HPDE6-E6E7 (cell line): ENCODE measurements around the gene KCNK2.

Source experiments
- DNase-seq: peaks from one replicate; pipeline ENCODE4 v3.0.0; 2011; ENCODE audit warnings: missing footprints; ENCODE audit errors: extremely low spot score

The KCNK2 gene

GRCh38 chr1:215082532-215083382 lies at the start of gene KCNK2:
KCNK2 (plus strand) TSS chr1:215082737; CDS start chr1:215083386, 649 bp downstream.
- DNase-seq: no peak

- DNase-seq: no peak
Observed at GRCh38 chr1:215032911-215033526, 49.5 kb upstream of the KCNK2 start.

- no peak for DNase-seq
Observed at GRCh38 chr1:215040190-215040589, 42.3 kb upstream of the KCNK2 start.

- DNase-seq: no peak
Observed at GRCh38 chr1:215043401-215043800, 39.1 kb upstream of the KCNK2 start.

GRCh38 chr1:215044151-215044550 lies 38.4 kb upstream of the KCNK2 start:
- DNase-seq: no peak

GRCh38 chr1:215045698-215046308 lies 36.7 kb upstream of the KCNK2 start:
- no peak for DNase-seq

DNA sequence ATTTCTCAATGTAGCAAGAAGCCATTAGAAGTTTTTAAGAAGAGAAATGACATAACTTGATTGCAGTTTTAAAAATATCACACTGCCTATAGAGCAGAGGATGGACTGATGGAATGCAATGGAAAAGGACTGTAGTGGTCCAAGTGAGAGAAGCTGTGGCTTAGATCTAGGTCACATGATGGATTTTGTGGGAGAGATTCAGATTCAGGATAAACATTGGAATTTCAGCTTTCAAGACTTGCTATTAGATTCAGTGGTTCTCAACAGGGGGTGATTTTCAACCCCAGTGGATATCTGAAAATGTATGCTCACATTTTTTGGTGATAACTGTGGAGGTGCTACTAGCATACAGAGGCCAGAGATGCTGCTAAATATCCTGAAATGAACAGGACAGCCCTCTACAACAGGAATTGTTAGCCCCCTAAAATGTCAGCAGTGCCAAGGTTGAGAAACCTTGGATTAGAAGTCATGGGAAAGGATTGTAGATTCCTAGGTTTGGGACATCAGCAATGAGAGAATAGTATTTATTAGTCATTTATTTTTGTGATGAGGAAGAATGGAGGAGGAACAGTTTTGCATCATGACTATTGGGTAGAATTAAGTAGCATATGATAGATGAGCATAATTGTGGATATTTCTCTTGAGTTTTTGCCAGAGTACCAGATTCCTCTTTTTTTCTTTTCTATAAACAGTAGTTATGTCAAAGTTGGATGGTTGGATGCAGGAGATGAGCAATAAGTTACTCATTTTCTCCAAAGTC lies 30.1 kb upstream of the KCNK2 start:
- no peak for DNase-seq

- no peak for DNase-seq
Observed at GRCh38 chr1:215054266-215054665, 28.3 kb upstream of the KCNK2 start.

GRCh38 chr1:215055281-215055935 lies 27.1 kb upstream of the KCNK2 start:
- no peak for DNase-seq

DNA sequence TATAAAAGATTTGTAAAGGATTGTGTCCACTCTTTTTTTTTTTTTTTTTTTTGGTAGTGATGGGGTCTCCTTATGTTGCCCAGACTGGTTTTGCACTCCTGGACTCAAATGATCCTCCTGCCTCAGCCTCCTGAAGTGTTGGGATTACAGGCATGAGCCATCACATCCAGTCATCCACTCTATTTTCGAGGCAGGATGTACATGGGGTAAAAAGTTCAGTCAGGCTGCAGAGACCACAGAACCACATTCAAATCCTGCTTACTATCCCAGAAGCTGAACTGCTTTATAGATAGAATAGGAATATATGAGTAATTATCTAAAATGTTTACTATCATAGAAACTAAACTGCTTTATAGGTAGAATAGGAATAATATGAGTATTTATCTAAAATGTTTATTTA lies 26.0 kb upstream of the KCNK2 start:
- DNase-seq: no peak

DNA sequence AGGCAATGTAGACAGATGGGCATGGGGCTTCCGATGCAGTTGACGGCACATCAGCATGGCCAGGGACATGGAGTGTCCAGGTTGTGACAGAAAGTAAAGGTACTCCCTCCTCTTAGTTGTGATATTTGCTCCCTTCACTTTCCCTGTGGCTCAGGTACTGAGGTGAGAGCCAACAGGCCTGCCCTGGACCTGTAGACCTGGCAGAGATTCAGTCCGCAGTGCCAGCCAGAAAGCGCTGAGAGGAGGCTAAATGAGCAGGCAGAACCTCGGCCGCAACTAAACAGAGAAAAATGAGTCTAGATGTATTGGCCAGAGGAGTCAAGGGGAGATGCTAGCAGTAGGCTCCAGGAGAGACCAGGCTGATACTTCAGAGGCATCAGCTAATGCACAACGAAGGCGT lies 22.6 kb upstream of the KCNK2 start:
- no peak for DNase-seq

GRCh38 chr1:215064327-215064726 lies 18.2 kb upstream of the KCNK2 start:
- DNase-seq: no peak

GRCh38 chr1:215071078-215071477 lies 11.5 kb upstream of the KCNK2 start:
- no peak for DNase-seq

- DNase-seq: no peak
Observed at GRCh38 chr1:215076322-215076721, 6.2 kb upstream of the KCNK2 start.

DNA sequence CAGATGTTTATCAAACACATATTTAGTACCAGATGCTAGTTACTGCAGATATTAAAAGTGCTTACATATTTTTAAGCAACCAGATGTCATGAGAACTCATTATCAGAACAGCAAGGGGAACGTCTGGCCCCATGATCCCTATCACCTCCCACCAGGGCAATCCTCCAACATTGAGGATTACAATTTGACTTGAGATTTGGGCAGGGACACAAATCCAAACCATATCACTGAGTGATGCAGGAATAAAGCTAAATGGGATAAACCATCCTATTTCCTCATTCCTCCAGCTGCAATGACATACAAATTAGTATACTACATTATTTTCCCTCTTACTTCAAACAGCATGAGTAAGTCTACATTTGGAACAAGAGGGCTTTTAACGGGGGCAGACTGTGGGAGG lies 3.1 kb upstream of the KCNK2 start:
- no peak for DNase-seq

DNA sequence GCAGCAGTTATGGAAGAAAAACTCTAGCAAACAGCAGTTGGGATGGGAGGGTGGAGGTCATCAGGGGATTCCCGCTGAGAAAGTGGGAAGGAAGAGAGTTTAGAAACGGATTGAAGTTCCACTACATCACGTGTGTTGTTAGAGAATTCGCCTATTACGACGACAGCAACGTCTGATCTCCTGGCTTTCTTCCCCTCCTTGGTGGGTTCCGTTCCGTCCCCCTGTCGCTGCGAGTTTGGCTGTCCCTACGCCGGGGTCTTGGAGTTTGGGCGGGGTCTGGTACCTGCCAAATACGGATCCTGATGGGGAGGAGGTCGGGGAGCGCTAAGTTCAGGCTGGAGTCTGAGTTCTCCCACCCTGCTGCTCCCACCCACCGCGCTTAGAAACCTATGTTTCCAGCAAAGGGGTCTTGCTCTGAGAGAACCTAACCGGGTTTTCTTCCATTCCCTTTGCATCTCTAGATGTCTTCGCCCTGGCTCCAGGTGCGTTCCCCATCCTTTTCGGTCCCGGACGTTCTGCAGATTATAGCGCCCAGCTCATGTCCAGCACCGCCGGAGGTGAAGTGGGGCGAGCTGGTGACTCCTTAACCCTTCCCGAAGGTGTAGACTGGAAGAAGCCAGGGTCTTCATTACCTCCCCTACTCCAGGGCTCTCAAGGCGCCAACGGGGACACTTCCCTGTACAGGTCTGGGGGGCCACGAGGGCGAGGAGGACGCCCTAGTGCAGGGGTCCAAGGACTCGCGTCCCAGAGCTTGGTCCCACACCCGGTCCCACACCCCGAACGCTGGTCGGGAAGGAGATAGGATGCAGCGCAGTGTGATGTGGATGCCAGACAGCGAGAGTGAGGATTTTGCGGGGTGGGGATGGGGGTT lies 641 bp upstream of the KCNK2 start:
- no peak for DNase-seq

DNA sequence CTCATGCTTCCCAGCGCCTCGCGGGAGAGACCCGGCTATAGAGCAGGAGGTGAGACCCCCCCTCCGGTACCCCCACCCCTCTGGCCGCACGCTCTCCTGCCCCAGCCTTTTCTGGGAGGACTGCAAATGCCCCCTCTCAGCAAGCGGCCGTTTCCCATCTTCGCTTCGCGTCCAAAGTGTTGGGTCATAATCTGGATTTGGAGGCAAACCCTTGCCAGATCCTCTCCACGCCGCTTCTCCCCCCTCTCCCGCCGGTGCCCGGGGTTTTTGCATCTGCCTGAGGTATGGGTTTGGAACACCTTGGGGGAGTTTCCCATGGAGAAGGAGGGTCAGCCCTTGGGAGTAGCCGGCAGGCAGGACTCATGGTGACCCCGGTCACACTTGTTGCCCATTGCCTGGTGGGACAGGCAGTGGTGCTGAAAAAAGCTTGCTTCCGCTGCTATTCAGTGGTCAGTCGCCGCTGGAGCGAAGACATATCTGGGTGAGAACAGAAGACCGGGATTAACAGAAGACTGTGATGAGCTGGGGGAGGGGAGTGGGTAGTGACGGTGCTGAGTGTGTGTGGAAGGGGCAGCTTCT lies 935 bp downstream of the KCNK2 start:
- no peak for DNase-seq

- DNase-seq: no peak
Observed at GRCh38 chr1:215084621-215085020, 2.1 kb downstream of the KCNK2 start.

GRCh38 chr1:215087603-215088002 lies 5.1 kb downstream of the KCNK2 start:
- DNase-seq: no peak

DNA sequence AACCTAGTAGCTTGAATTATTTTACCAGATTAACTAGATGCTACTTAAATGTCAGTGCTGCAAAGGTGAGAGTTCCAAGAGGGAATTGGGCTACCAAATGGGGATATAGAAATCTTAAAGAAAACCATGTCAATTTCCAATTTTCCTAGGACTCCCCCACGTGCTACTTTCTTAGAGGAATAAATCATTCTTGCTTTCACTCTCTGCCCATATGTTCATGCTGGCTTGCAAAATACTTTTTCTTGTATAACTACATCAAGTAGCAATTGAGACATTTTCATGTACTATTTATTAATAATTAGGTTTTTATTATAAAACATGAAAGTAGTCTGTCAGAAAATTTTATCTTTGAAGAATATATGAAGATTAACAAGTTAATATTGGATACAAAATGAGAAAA lies 11.8 kb downstream of the KCNK2 start:
- DNase-seq: no peak
